K562 (cell line): Measurements from ENCODE around the gene GLRX5. TPM values are rescaled to one million over a fixed set of nuclear protein-coding genes. Genes with fewer than 3 reads are reported as not detected.

Experiments used
- ERF ChIP-seq: fragments of 450-650 bp; formaldehyde crosslinking; IDR thresholded peaks from 2 replicates; pipeline ENCODE4 v1.4.0; 2020; ENCODE audit warnings: mild to moderate bottlenecking, mixed read lengths
- MAFF ChIP-seq: IDR thresholded peaks from 2 replicates; pipeline ENCODE4 v1.6.1; 2012; ENCODE audit warnings: low read length, improper control_type of control experiment
- MTA3 ChIP-seq: fragments of 450-650 bp; formaldehyde crosslinking; IDR thresholded peaks from 2 replicates; pipeline ENCODE4 v1.6.1; 2017; ENCODE audit warnings: mild to moderate bottlenecking, borderline replicate concordance
- RBBP5 ChIP-seq: fragments of 200-600 bp; sonication (generic); IDR thresholded peaks from 2 replicates; pipeline ENCODE4 v1.6.1; 2012; ENCODE audit warnings: borderline replicate concordance, mild to moderate bottlenecking, low read length, control low read depth, inconsistent platforms; ENCODE audit not compliant: insufficient read depth, poor library complexity, severe bottlenecking
- RERE ChIP-seq: sonication (generic); formaldehyde crosslinking; IDR thresholded peaks from 2 replicates; pipeline ENCODE4 v1.8.0; 2023; ENCODE audit warnings: missing genetic modification reagents, mild to moderate bottlenecking, borderline replicate concordance
- SIN3A ChIP-seq, 2 experiments: fragments of 150-350 bp in 1 of 2; IDR thresholded peaks; 2 replicates each; pipeline ENCODE4 v1.6.1; 2011 to 2016; ENCODE audit warnings: borderline replicate concordance in 2 of 2, low read depth in 2 of 2, low read length in 2 of 2, mild to moderate bottlenecking in 2 of 2, moderate library complexity in 2 of 2; ENCODE audit not compliant: control insufficient read depth in 1 of 2
- ZNF175 ChIP-seq: fragments of 200-800 bp; sonication (Bioruptor generic); IDR thresholded peaks from 2 replicates; pipeline ENCODE4 v1.6.1; 2016; ENCODE audit warnings: low read depth, mild to moderate bottlenecking, missing genetic modification characterization, missing compliant biosample characterization
- ZNF583 ChIP-seq: fragments of 250-450 bp; sonication (Bioruptor Pico); IDR thresholded peaks from 2 replicates; pipeline ENCODE4 v1.4.0; 2020
- polyA plus RNA-seq, 8 experiments: library from polyadenylated mRNA; depleted of rRNA in 4 of 8; stranded (reverse) in 5 of 8; unstranded in 3 of 8; fragments of >200 nt; fragmentation: Nextera tagmentation in 2 of 8; fragmentation: Illumina TruSeq in 1 of 8; extraction: Ambion mirVana in 2 of 8; extraction: Trizol in 1 of 8; gene quantifications; 2 replicates each; pipeline versions ENCODE4 v1.2.1 to v1.2.3, GENCODE V29; 2011 to 2014; ENCODE audit warnings: inconsistent platforms in 1 of 8, missing spikeins in 1 of 8
- total RNA-seq, 7 experiments: library from RNA; depleted of rRNA in 6 of 7; stranded (reverse); fragments of >200 nt in 6 of 7; fragmentation: Illumina TruSeq in 2 of 7; extraction: Trizol in 2 of 7; gene quantifications; 2 replicates each; pipeline versions ENCODE4 v1.2.1 to v1.2.3, GENCODE V29; 2011 to 2021; ENCODE audit warnings: low replicate concordance in 1 of 7
- TF ChIP-seq, protein P1 (sequence below): fragments of 200-800 bp; sonication (Bioruptor generic); IDR thresholded peaks from 2 replicates; pipeline ENCODE4 v1.6.1; 2016; ENCODE audit warnings: missing genetic modification characterization, missing compliant biosample characterization
- TF ChIP-seq, protein P2 (sequence below), 2 experiments: fragments of 450-650 bp; conservative IDR thresholded peaks; 2 replicates each; pipeline ENCODE4 v1.6.1; 2017; ENCODE audit warnings: mild to moderate bottlenecking in 2 of 2, moderate library complexity in 2 of 2
- TF ChIP-seq, protein P3 (sequence below): IDR thresholded peaks from 2 replicates; pipeline ENCODE4 v1.6.1; 2014; ENCODE audit warnings: antibody characterized with exemption

Gene GLRX5
- total and polyA plus RNA-seq, 9 of the 15 experiments (the other 6 are each of a cell fraction or from before 2014, with no cell fraction given): 16.7 to 96.8 (median 66.8) TPM

- TF ChIP-seq, protein P1, sequence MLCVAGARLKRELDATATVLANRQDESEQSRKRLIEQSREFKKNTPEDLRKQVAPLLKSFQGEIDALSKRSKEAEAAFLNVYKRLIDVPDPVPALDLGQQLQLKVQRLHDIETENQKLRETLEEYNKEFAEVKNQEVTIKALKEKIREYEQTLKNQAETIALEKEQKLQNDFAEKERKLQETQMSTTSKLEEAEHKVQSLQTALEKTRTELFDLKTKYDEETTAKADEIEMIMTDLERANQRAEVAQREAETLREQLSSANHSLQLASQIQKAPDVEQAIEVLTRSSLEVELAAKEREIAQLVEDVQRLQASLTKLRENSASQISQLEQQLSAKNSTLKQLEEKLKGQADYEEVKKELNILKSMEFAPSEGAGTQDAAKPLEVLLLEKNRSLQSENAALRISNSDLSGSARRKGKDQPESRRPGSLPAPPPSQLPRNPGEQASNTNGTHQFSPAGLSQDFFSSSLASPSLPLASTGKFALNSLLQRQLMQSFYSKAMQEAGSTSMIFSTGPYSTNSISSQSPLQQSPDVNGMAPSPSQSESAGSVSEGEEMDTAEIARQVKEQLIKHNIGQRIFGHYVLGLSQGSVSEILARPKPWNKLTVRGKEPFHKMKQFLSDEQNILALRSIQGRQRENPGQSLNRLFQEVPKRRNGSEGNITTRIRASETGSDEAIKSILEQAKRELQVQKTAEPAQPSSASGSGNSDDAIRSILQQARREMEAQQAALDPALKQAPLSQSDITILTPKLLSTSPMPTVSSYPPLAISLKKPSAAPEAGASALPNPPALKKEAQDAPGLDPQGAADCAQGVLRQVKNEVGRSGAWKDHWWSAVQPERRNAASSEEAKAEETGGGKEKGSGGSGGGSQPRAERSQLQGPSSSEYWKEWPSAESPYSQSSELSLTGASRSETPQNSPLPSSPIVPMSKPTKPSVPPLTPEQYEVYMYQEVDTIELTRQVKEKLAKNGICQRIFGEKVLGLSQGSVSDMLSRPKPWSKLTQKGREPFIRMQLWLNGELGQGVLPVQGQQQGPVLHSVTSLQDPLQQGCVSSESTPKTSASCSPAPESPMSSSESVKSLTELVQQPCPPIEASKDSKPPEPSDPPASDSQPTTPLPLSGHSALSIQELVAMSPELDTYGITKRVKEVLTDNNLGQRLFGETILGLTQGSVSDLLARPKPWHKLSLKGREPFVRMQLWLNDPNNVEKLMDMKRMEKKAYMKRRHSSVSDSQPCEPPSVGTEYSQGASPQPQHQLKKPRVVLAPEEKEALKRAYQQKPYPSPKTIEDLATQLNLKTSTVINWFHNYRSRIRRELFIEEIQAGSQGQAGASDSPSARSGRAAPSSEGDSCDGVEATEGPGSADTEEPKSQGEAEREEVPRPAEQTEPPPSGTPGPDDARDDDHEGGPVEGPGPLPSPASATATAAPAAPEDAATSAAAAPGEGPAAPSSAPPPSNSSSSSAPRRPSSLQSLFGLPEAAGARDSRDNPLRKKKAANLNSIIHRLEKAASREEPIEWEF (CRISPR knock-in tag): no peak
- TF ChIP-seq RBBP5 (no peak), ZNF583 (CRISPR knock-in tag) (no peak), ERF (no peak), SIN3A (IDR thresholded peaks at IDR 0.05; ENCODE audit: borderline replicate concordance in 2 of 2, control insufficient read depth in 1 of 2, low read depth in 2 of 2, low read length in 2 of 2) (no peak), ZNF175 (CRISPR knock-in tag) (no peak), MAFF (no peak), MTA3 (no peak), RERE (no peak)
- TF ChIP-seq, protein P2, sequence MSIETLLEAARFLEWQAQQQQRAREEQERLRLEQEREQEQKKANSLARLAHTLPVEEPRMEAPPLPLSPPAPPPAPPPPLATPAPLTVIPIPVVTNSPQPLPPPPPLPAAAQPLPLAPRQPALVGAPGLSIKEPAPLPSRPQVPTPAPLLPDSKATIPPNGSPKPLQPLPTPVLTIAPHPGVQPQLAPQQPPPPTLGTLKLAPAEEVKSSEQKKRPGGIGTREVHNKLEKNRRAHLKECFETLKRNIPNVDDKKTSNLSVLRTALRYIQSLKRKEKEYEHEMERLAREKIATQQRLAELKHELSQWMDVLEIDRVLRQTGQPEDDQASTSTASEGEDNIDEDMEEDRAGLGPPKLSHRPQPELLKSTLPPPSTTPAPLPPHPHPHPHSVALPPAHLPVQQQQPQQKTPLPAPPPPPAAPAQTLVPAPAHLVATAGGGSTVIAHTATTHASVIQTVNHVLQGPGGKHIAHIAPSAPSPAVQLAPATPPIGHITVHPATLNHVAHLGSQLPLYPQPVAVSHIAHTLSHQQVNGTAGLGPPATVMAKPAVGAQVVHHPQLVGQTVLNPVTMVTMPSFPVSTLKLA (conservative IDR thresholded peaks at IDR 0.05): no peak
- TF ChIP-seq, protein P3, sequence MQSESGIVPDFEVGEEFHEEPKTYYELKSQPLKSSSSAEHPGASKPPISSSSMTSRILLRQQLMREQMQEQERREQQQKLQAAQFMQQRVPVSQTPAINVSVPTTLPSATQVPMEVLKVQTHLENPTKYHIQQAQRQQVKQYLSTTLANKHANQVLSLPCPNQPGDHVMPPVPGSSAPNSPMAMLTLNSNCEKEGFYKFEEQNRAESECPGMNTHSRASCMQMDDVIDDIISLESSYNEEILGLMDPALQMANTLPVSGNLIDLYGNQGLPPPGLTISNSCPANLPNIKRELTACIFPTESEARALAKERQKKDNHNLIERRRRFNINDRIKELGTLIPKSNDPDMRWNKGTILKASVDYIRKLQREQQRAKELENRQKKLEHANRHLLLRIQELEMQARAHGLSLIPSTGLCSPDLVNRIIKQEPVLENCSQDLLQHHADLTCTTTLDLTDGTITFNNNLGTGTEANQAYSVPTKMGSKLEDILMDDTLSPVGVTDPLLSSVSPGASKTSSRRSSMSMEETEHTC: no peak
Observed at GRCh38 chr14:95488376-95489213, 46.3 kb upstream of the GLRX5 start (continued).
